ENCODE results near the gene ATF1.
"Not testable (repeated sequence)": the region's sequence is repeated elsewhere in the genome, so short reads cannot be mapped to it uniquely, and the experiment has no call there.

Gene ATF1

GRCh38 chr12:50841716-50842531, 78.0 kb downstream of the ATF1 start:
- no peak overlapping the region for H3K9ac ChIP-seq (ENCODE audit: low read length)
- H3K4me1 ChIP-seq (ENCODE audit: insufficient read depth, low read length): no peaks in the 10 kb centered on the region
- no peak overlapping the region for H3K4me3 ChIP-seq (ENCODE audit: low read depth in 1 of 2, low read length in 2 of 2)
- no peaks in the 10 kb centered on the region for H3K27me3 ChIP-seq (ENCODE audit: control insufficient read depth in 1 of 2, insufficient read depth in 2 of 2, low read length in 2 of 2)
- H3K27ac ChIP-seq (ENCODE audit: low read depth, low read length): no peak overlapping the region
- H3K36me3 ChIP-seq (ENCODE audit: insufficient read depth, low read length): no peaks in the 10 kb centered on the region
- H3K9me3 ChIP-seq (ENCODE audit: low read length): peaks cover 4% of the 10 kb centered on the region

- H3K36me3 ChIP-seq (ENCODE audit: insufficient read depth, low read length): no peaks in the 10 kb centered on the region
- H3K4me1 ChIP-seq (ENCODE audit: insufficient read depth, low read length): no peaks in the 10 kb centered on the region
- no peaks in the 10 kb centered on the region for H3K27me3 ChIP-seq (ENCODE audit: control insufficient read depth in 1 of 2, insufficient read depth in 2 of 2, low read length in 2 of 2)
- no peak within 1 kb of the TSS for H3K9ac ChIP-seq (ENCODE audit: low read length)
- H3K27ac ChIP-seq (ENCODE audit: low read depth, low read length): no peak within 1 kb of the TSS
- H3K9me3 ChIP-seq (ENCODE audit: low read length): peaks cover 4% of the 10 kb centered on the region
- no peak within 1 kb of the TSS for H3K4me3 ChIP-seq (ENCODE audit: low read depth in 1 of 2, low read length in 2 of 2)
Observed at GRCh38 chr12:50842637-50843493, 79.0 kb downstream of the ATF1 start, which contains the start of gene TMPRSS12. Gene TMPRSS12, plus strand, starts transcription at chr12:50842926. Its CDS starts 39 bp downstream, at chr12:50842965.

GRCh38 chr12:50845021-50845647, 81.2 kb downstream of the ATF1 start:
- Histone ChIP-seq H3K4me1 (ENCODE audit: insufficient read depth, low read length) (no peaks in the 10 kb centered on the region), H3K4me3 (ENCODE audit: low read depth in 1 of 2, low read length in 2 of 2) (no peak overlapping the region), H3K9ac (ENCODE audit: low read length) (no peak overlapping the region), H3K27me3 (ENCODE audit: control insufficient read depth in 1 of 2, insufficient read depth in 2 of 2, low read length in 2 of 2) (no peaks in the 10 kb centered on the region), H3K27ac (ENCODE audit: low read depth, low read length) (no peak overlapping the region), H3K36me3 (ENCODE audit: insufficient read depth, low read length) (no peaks in the 10 kb centered on the region), H3K9me3 (ENCODE audit: low read length) (peaks cover 4% of the 10 kb centered on the region)

- Histone ChIP-seq H3K4me3 (ENCODE audit: low read depth in 1 of 2, low read length in 2 of 2) (no peak overlapping the region), H3K9me3 (ENCODE audit: low read length) (no peaks in the 10 kb centered on the region), H3K27me3 (ENCODE audit: control insufficient read depth in 1 of 2, insufficient read depth in 2 of 2, low read length in 2 of 2) (no peaks in the 10 kb centered on the region), H3K27ac (ENCODE audit: low read depth, low read length) (no peak overlapping the region), H3K4me1 (ENCODE audit: insufficient read depth, low read length) (no peaks in the 10 kb centered on the region), H3K9ac (ENCODE audit: low read length) (no peak overlapping the region), H3K36me3 (ENCODE audit: insufficient read depth, low read length) (no peaks in the 10 kb centered on the region)
Observed at GRCh38 chr12:50848963-50849362, 85.1 kb downstream of the ATF1 start.

GRCh38 chr12:50855218-50855617, 91.3 kb downstream of the ATF1 start:
- not testable (repeated sequence) for H3K4me3 ChIP-seq (ENCODE audit: low read depth in 1 of 2, low read length in 2 of 2); H3K27me3 ChIP-seq (ENCODE audit: control insufficient read depth in 1 of 2, insufficient read depth in 2 of 2, low read length in 2 of 2); H3K4me1 ChIP-seq (ENCODE audit: insufficient read depth, low read length); H3K27ac ChIP-seq (ENCODE audit: low read depth, low read length); H3K9me3 ChIP-seq (ENCODE audit: low read length); H3K9ac ChIP-seq (ENCODE audit: low read length); H3K36me3 ChIP-seq (ENCODE audit: insufficient read depth, low read length)

- not testable (repeated sequence) for H3K9me3 ChIP-seq (ENCODE audit: low read length); H3K27me3 ChIP-seq (ENCODE audit: control insufficient read depth in 1 of 2, insufficient read depth in 2 of 2, low read length in 2 of 2); H3K4me1 ChIP-seq (ENCODE audit: insufficient read depth, low read length); H3K9ac ChIP-seq (ENCODE audit: low read length); H3K36me3 ChIP-seq (ENCODE audit: insufficient read depth, low read length); H3K4me3 ChIP-seq (ENCODE audit: low read depth in 1 of 2, low read length in 2 of 2); H3K27ac ChIP-seq (ENCODE audit: low read depth, low read length)
Observed at GRCh38 chr12:50855679-50856078, 91.8 kb downstream of the ATF1 start.

- Histone ChIP-seq H3K4me3 (ENCODE audit: low read depth in 1 of 2, low read length in 2 of 2) (no peak overlapping the region), H3K9ac (ENCODE audit: low read length) (no peak overlapping the region), H3K27me3 (ENCODE audit: control insufficient read depth in 1 of 2, insufficient read depth in 2 of 2, low read length in 2 of 2) (no peaks in the 10 kb centered on the region), H3K4me1 (ENCODE audit: insufficient read depth, low read length) (no peaks in the 10 kb centered on the region), H3K36me3 (ENCODE audit: insufficient read depth, low read length) (no peaks in the 10 kb centered on the region), H3K9me3 (ENCODE audit: low read length) (no peaks in the 10 kb centered on the region), H3K27ac (ENCODE audit: low read depth, low read length) (no peak overlapping the region)
Observed at GRCh38 chr12:50859621-50860310, 95.9 kb downstream of the ATF1 start.

- Histone ChIP-seq H3K4me3 (ENCODE audit: low read depth in 1 of 2, low read length in 2 of 2) (no peak overlapping the region), H3K9ac (ENCODE audit: low read length) (no peak overlapping the region), H3K4me1 (ENCODE audit: insufficient read depth, low read length) (no peaks in the 10 kb centered on the region), H3K27ac (ENCODE audit: low read depth, low read length) (no peak overlapping the region), H3K27me3 (ENCODE audit: control insufficient read depth in 1 of 2, insufficient read depth in 2 of 2, low read length in 2 of 2) (no peaks in the 10 kb centered on the region), H3K36me3 (ENCODE audit: insufficient read depth, low read length) (no peaks in the 10 kb centered on the region), H3K9me3 (ENCODE audit: low read length) (no peaks in the 10 kb centered on the region)
Observed at GRCh38 chr12:50862316-50862715, 98.4 kb downstream of the ATF1 start.

GRCh38 chr12:50865266-50865665, 101.4 kb downstream of the ATF1 start:
- no peak overlapping the region for H3K9ac ChIP-seq (ENCODE audit: low read length)
- H3K27ac ChIP-seq (ENCODE audit: low read depth, low read length): no peak overlapping the region
- H3K36me3 ChIP-seq (ENCODE audit: insufficient read depth, low read length): no peaks in the 10 kb centered on the region
- H3K4me3 ChIP-seq (ENCODE audit: low read depth in 1 of 2, low read length in 2 of 2): no peak overlapping the region
- H3K27me3 ChIP-seq (ENCODE audit: control insufficient read depth in 1 of 2, insufficient read depth in 2 of 2, low read length in 2 of 2): no peaks in the 10 kb centered on the region
- no peaks in the 10 kb centered on the region for H3K4me1 ChIP-seq (ENCODE audit: insufficient read depth, low read length)
- H3K9me3 ChIP-seq (ENCODE audit: low read length): no peaks in the 10 kb centered on the region

GRCh38 chr12:50868881-50869280, 105.0 kb downstream of the ATF1 start:
- not testable (repeated sequence) for H3K9ac ChIP-seq (ENCODE audit: low read length); H3K27ac ChIP-seq (ENCODE audit: low read depth, low read length); H3K36me3 ChIP-seq (ENCODE audit: insufficient read depth, low read length); H3K4me3 ChIP-seq (ENCODE audit: low read depth in 1 of 2, low read length in 2 of 2); H3K4me1 ChIP-seq (ENCODE audit: insufficient read depth, low read length); H3K27me3 ChIP-seq (ENCODE audit: control insufficient read depth in 1 of 2, insufficient read depth in 2 of 2, low read length in 2 of 2); H3K9me3 ChIP-seq (ENCODE audit: low read length)
